Measurements from ENCODE around the gene RBM43. TPM values are rescaled to one million over a fixed set of nuclear protein-coding genes. Genes with fewer than 3 reads are reported as not detected.

The RBM43 gene
- total RNA-seq, 1 donor from 2014 or later = 3.9 TPM

GRCh38 chr2:151205571-151205970 lies 56.1 kb downstream of the RBM43 start:
- H3K27ac ChIP-seq = no peak overlapping the region
- no peak for TF ChIP-seq POLR2A (IDR thresholded peaks at IDR 0.05)
- TF ChIP-seq POLR2AphosphoS5 (IDR thresholded peaks at IDR 0.05; ENCODE audit: insufficient read depth in 1 of 2, low read depth in 1 of 2) = no peak
- no peak overlapping the region for H3K4me3 ChIP-seq
- intact Hi-C loops (cut with DNase I) = no loop called here
- DNase-seq (ENCODE audit: extremely low spot score in 2 of 2) = no peak
- H3K4me1 ChIP-seq = no peaks in the 10 kb centered on the region
- H3K36me3 ChIP-seq = no peaks in the 10 kb centered on the region
- no peaks in the 10 kb centered on the region for H3K9me3 ChIP-seq
- no peaks in the 10 kb centered on the region for H3K27me3 ChIP-seq

- Histone ChIP-seq H3K27ac (no peak overlapping the region), H3K27me3 (no peaks in the 10 kb centered on the region), H3K9me3 (no peaks in the 10 kb centered on the region), H3K36me3 (no peaks in the 10 kb centered on the region), H3K4me3 (no peak overlapping the region), H3K4me1 (no peaks in the 10 kb centered on the region)
- no peak for DNase-seq (ENCODE audit: extremely low spot score in 2 of 2)
- intact Hi-C loops (cut with DNase I) = no loop called here
- TF ChIP-seq POLR2AphosphoS5 (IDR thresholded peaks at IDR 0.05; ENCODE audit: insufficient read depth in 1 of 2, low read depth in 1 of 2) (no peak), POLR2A (IDR thresholded peaks at IDR 0.05) (no peak), CTCF (IDR thresholded peaks at IDR 0.05) (no peak)
Observed at GRCh38 chr2:151204756-151205155, 56.9 kb downstream of the RBM43 start.

- H3K36me3 ChIP-seq = no peaks in the 10 kb centered on the region
- H3K27ac ChIP-seq = no peak overlapping the region
- no peaks in the 10 kb centered on the region for H3K9me3 ChIP-seq
- H3K4me1 ChIP-seq = no peaks in the 10 kb centered on the region
- intact Hi-C loops (cut with DNase I) = no loop called here
- TF ChIP-seq POLR2A (IDR thresholded peaks at IDR 0.05) = no peak
- no peak for TF ChIP-seq CTCF (IDR thresholded peaks at IDR 0.05)
- no peak overlapping the region for H3K4me3 ChIP-seq
- no peaks in the 10 kb centered on the region for H3K27me3 ChIP-seq
- no peak for DNase-seq (ENCODE audit: extremely low spot score in 2 of 2)
Observed at GRCh38 chr2:151200844-151201243, 60.8 kb downstream of the RBM43 start.

- no peak overlapping the region for H3K27ac ChIP-seq
- no peak for TF ChIP-seq CTCF (IDR thresholded peaks at IDR 0.05)
- no peak for TF ChIP-seq POLR2AphosphoS5 (IDR thresholded peaks at IDR 0.05; ENCODE audit: insufficient read depth in 1 of 2, low read depth in 1 of 2)
- TF ChIP-seq POLR2A (IDR thresholded peaks at IDR 0.05) = no peak
- no peaks in the 10 kb centered on the region for H3K9me3 ChIP-seq
- no peaks in the 10 kb centered on the region for H3K27me3 ChIP-seq
- no peaks in the 10 kb centered on the region for H3K36me3 ChIP-seq
- H3K4me1 ChIP-seq = no peaks in the 10 kb centered on the region
- no peak overlapping the region for H3K4me3 ChIP-seq
- intact Hi-C loops (cut with DNase I) = no loop called here
- no peak for DNase-seq (ENCODE audit: extremely low spot score in 2 of 2)
Observed at GRCh38 chr2:151200277-151200676, 61.4 kb downstream of the RBM43 start.

- Histone ChIP-seq H3K27me3 (no peaks in the 10 kb centered on the region), H3K4me1 (no peaks in the 10 kb centered on the region), H3K9me3 (no peaks in the 10 kb centered on the region), H3K27ac (no peak overlapping the region), H3K4me3 (no peak overlapping the region), H3K36me3 (no peaks in the 10 kb centered on the region)
- intact Hi-C loops (cut with DNase I) = no loop called here
- TF ChIP-seq CTCF (IDR thresholded peaks at IDR 0.05) (no peak), POLR2A (IDR thresholded peaks at IDR 0.05) (no peak), POLR2AphosphoS5 (IDR thresholded peaks at IDR 0.05; ENCODE audit: insufficient read depth in 1 of 2, low read depth in 1 of 2) (no peak)
- no peak for DNase-seq (ENCODE audit: extremely low spot score in 2 of 2)
Observed at GRCh38 chr2:151198645-151199044, 63.0 kb downstream of the RBM43 start.

Other genes with a start within 250 kb of the RBM43 start
- 9.3 TPM for gene NMI, start 27.8 kb upstream of the RBM43 start, total RNA-seq
- gene TNFAIP6, start 95.7 kb upstream of the RBM43 start, total RNA-seq = 2.0 TPM
- gene RIF1, start 148.0 kb upstream of the RBM43 start, total RNA-seq = 31.7 TPM

All from vagina (tissue), 2 donors.